GM12878 (cell line): ENCODE measurements around the gene GPC6. TPM values are rescaled to one million over a fixed set of nuclear protein-coding genes. Genes with fewer than 3 reads are reported as not detected.

Experiments used
- ATAC-seq: fragments of 200-7000 bp; cut with Tn5 transposase; 3 replicates; pipeline ENCODE4 v1.9.1; 2020; ENCODE audit warnings: mild to moderate bottlenecking, moderate library complexity
- BruUV-seq: library from RNA; stranded (reverse); fragments of 400-500 nt; replicated peaks from 2 replicates; lab custom pipeline; 2021; lab: Mats Ljungman, UMichigan
- CTCF ChIA-PET: fragments of 300-600 bp; sonication (Branson Sonifier 250); formaldehyde crosslinking; extraction: SDS; loops from one replicate; lab custom pipeline; 2021; ENCODE audit warnings: inconsistent platforms; lab: Yijun Ruan, JAX
- POLR2A ChIA-PET: fragments of 350-600 bp; formaldehyde crosslinking; extraction: SDS; loops from one replicate; lab custom pipeline; 2021; ENCODE audit warnings: inconsistent platforms; lab: Charles Lee
- RAD21 ChIA-PET: fragments of 300-600 bp; sonication (Branson Sonifier 250); formaldehyde crosslinking; loops from one replicate; lab custom pipeline; 2023; ENCODE audit warnings: antibody characterized with exemption; ENCODE audit not compliant: unreplicated experiment; lab: Charles Lee
- SMC1A ChIA-PET: fragments of 300-600 bp; sonication (Branson Sonifier 250); formaldehyde crosslinking; loops from one replicate; lab custom pipeline; 2023; ENCODE audit not compliant: unreplicated experiment, uncharacterized antibody; lab: Charles Lee
- DNase-seq: peaks from one replicate; pipeline ENCODE4 v3.0.0-alpha.2; 2011; ENCODE audit warnings: low read depth, low spot score
- FAIRE-seq: peaks from 3 replicates; lab custom pipeline; 2011; peaks lifted over from hg19 to GRCh38; lab: Jason Lieb, UNC
- H2AFZ ChIP-seq: 2 replicates; pipeline ENCODE4 v1.6.0; 2011; ENCODE audit warnings: low read depth, low read length, control low read depth; ENCODE audit not compliant: control insufficient read depth
- H3K27ac ChIP-seq: 2 replicates; pipeline ENCODE4 v1.5.1; 2011; ENCODE audit warnings: control low read depth; ENCODE audit not compliant: control insufficient read depth, insufficient read depth
- H3K27me3 ChIP-seq, 2 experiments: replicated peaks in 1 of 2; 2 replicates each; pipeline versions ENCODE4 v1.6.0 to v1.6.1; 2011; ENCODE audit warnings: low read length in 1 of 2; ENCODE audit not compliant: control insufficient read depth in 2 of 2, insufficient read depth in 2 of 2
- H3K36me3 ChIP-seq, 2 experiments: 2 replicates each; pipeline ENCODE4 v1.5.1; 2011; ENCODE audit warnings: low read length in 1 of 2; ENCODE audit not compliant: control insufficient read depth in 2 of 2, insufficient read depth in 2 of 2
- H3K4me1 ChIP-seq: 2 replicates; pipeline ENCODE4 v1.6.1; 2011; ENCODE audit warnings: mild to moderate bottlenecking, low read length, moderate library complexity, mixed read lengths; ENCODE audit not compliant: control insufficient read depth, insufficient read depth
- H3K4me2 ChIP-seq: 2 replicates; pipeline ENCODE4 v1.6.0; 2011; ENCODE audit warnings: control low read depth; ENCODE audit not compliant: control insufficient read depth, insufficient read depth
- H3K4me3 ChIP-seq: fragments of 200-600 bp; sonication (generic); 2 replicates; pipeline ENCODE4 v1.5.1; 2016
- H3K79me2 ChIP-seq: 2 replicates; pipeline ENCODE4 v1.6.0; 2011; ENCODE audit warnings: low read length; ENCODE audit not compliant: control insufficient read depth, insufficient read depth
- H3K9ac ChIP-seq: 2 replicates; pipeline ENCODE4 v1.8.0; 2011; ENCODE audit warnings: low read length, control low read depth, mixed read lengths; ENCODE audit not compliant: control insufficient read depth, insufficient read depth
- H3K9me3 ChIP-seq: replicated peaks from 3 replicates; pipeline ENCODE4 v1.5.1; 2011; ENCODE audit warnings: mild to moderate bottlenecking, low read length; ENCODE audit not compliant: control insufficient read depth, insufficient read depth
- H4K20me1 ChIP-seq: 2 replicates; pipeline ENCODE4 v1.6.0; 2011; ENCODE audit not compliant: control insufficient read depth, insufficient read depth
- CHD1 ChIP-seq: IDR thresholded peaks from 2 replicates; pipeline ENCODE4 v1.6.1; 2012; ENCODE audit warnings: low read depth, low read length, improper control_type of control experiment
- E2F8 ChIP-seq: fragments of 450-650 bp; IDR thresholded peaks from 2 replicates; pipeline ENCODE4 v1.6.1; 2018; ENCODE audit warnings: mild to moderate bottlenecking, low read depth, moderate library complexity; ENCODE audit not compliant: partially characterized antibody
- GABPA ChIP-seq: IDR thresholded peaks from 2 replicates; pipeline ENCODE4 v1.6.1; 2014; ENCODE audit warnings: antibody characterized with exemption, low read depth, mild to moderate bottlenecking, inconsistent platforms
- IRF3 ChIP-seq: fragments of 450-650 bp; IDR thresholded peaks from 2 replicates; pipeline ENCODE4 v1.6.1; 2014; ENCODE audit warnings: mild to moderate bottlenecking
- NFXL1 ChIP-seq: fragments of 450-650 bp; IDR thresholded peaks from 2 replicates; pipeline ENCODE4 v1.6.1; 2017; ENCODE audit warnings: antibody characterized with exemption, mild to moderate bottlenecking, borderline replicate concordance
- SIX5 ChIP-seq: IDR thresholded peaks from 2 replicates; pipeline ENCODE4 v1.6.1; 2011; ENCODE audit warnings: mild to moderate bottlenecking, low read depth, low read length, moderate library complexity; ENCODE audit not compliant: severe bottlenecking
- SP1 ChIP-seq: IDR thresholded peaks from one replicate; pipeline ENCODE4 v1.6.1; 2011; ENCODE audit warnings: low read depth, low read length
- TAF1 ChIP-seq: IDR thresholded peaks from 2 replicates; pipeline ENCODE4 v1.6.1; 2011; ENCODE audit warnings: mild to moderate bottlenecking, low read depth, low read length, borderline replicate concordance
- TBL1XR1 ChIP-seq: IDR thresholded peaks from 2 replicates; pipeline ENCODE4 v1.6.1; 2012; ENCODE audit warnings: low read depth, low read length, improper control_type of control experiment
- USF2 ChIP-seq: IDR thresholded peaks from 2 replicates; pipeline ENCODE4 v1.6.1; 2011; ENCODE audit warnings: low read depth, low read length, improper control_type of control experiment, borderline replicate concordance
- YBX1 ChIP-seq: fragments of 450-650 bp; IDR thresholded peaks from 2 replicates; pipeline ENCODE4 v1.6.1; 2016; ENCODE audit warnings: antibody characterized with exemption
- ZBTB40 ChIP-seq: fragments of 450-650 bp; IDR thresholded peaks from 2 replicates; pipeline ENCODE4 v1.6.1; 2016; ENCODE audit warnings: mild to moderate bottlenecking, moderate library complexity, borderline replicate concordance
- ZNF384 ChIP-seq: IDR thresholded peaks from 2 replicates; pipeline ENCODE4 v1.6.1; 2012; ENCODE audit warnings: low read depth, mild to moderate bottlenecking, low read length, improper control_type of control experiment, borderline replicate concordance
- ZSCAN29 ChIP-seq: fragments of 450-650 bp; IDR thresholded peaks from 2 replicates; pipeline ENCODE4 v1.6.1; 2017; ENCODE audit warnings: mild to moderate bottlenecking, moderate library complexity
- WGBS: methylation state at CpG from one replicate; pipeline ENCODE4 v1.1.6; 2016; ENCODE audit warnings: low lambda C conversion rate; ENCODE audit not compliant: insufficient replicate concordance, insufficient coverage; ENCODE audit errors: missing lambda C conversion rate; 5-methylcytosine and 5-hydroxymethylcytosine counted together
- in situ Hi-C: fragments of 300-500 bp; cut with MboI; formaldehyde crosslinking; loops from 9 replicates; pipeline ENCODE4 v1.14.3; 2018; ENCODE audit warnings: mixed read lengths
- intact Hi-C: fragments of 100-400 bp; cut with micrococcal nuclease; formaldehyde crosslinking; loops from one replicate; pipeline ENCODE4 v1.14.2; 2022; ENCODE audit not compliant: unreplicated experiment
- polyA plus RNA-seq, 11 experiments: library from polyadenylated mRNA; depleted of rRNA in 4 of 11; unstranded in 6 of 11; stranded (reverse) in 5 of 11; fragments of >200 nt; fragmentation: Nextera tagmentation in 4 of 11; fragmentation: Illumina TruSeq in 1 of 11; extraction: Ambion mirVana in 4 of 11; extraction: Trizol in 1 of 11; gene quantifications; 1 replicate in 1 of 11; 2 replicates in 10 of 11; pipeline versions ENCODE4 v1.2.1 to v1.2.3, GENCODE V29; 2011 to 2016; ENCODE audit warnings: inconsistent platforms in 2 of 11, missing spikeins in 2 of 11, low read depth in 1 of 11
- total RNA-seq, 4 experiments: library from RNA; depleted of rRNA in 3 of 4; stranded (reverse); fragments of >200 nt in 3 of 4; fragmentation: Illumina TruSeq in 1 of 4; extraction: Trizol in 1 of 4; gene quantifications; 2 replicates each; pipeline versions ENCODE4 v1.2.1 to v1.2.3, GENCODE V29; 2013 to 2021

GPC6 gene
- total and polyA plus RNA-seq, 10 of the 15 experiments (the other 5 are each of a cell fraction or from before 2014, with no cell fraction given): 0.03 to 0.04 (median 0.03) TPM; not detected in 7

GRCh38 chr13:94296471-94296870 lies 1069.9 kb downstream of the GPC6 start:
- intact Hi-C loops: no loop called here
- in situ Hi-C loops: no loop called here
- TF ChIP-seq GABPA (no peak), ZNF384 (no peak), ZSCAN29 (no peak), USF2 (no peak), ZBTB40 (no peak), IRF3 (no peak), YBX1 (no peak), CHD1 (no peak), NFXL1 (no peak), E2F8 (no peak), TBL1XR1 (no peak), TAF1 (no peak), SP1 (no peak), SIX5 (no peak)

More at GRCh38 chr13:94296471-94296870, 1069.9 kb downstream of the GPC6 start:
- no peaks in the 10 kb centered on the region for H3K79me2 ChIP-seq
- no peak overlapping the region for H2AFZ ChIP-seq
- ChIA-PET CTCF (no interaction called here), SMC1A (no interaction called here), POLR2A (no interaction called here), RAD21 (no interaction called here)
- no peak overlapping the region for H3K4me3 ChIP-seq
- no peak overlapping the region for H3K9ac ChIP-seq
- no peaks in the 10 kb centered on the region; a peak in 1 of 4 replicates for H3K27me3 ChIP-seq
- H3K9me3 ChIP-seq: no peaks in the 10 kb centered on the region
- ATAC-seq (no peak), FAIRE-seq (no peak), DNase-seq (no peak)
- H3K4me1 ChIP-seq: no peaks in the 10 kb centered on the region
- no peak overlapping the region for H3K27ac ChIP-seq
- no peak overlapping the region for H3K4me2 ChIP-seq
- H3K36me3 ChIP-seq: no peaks in the 10 kb centered on the region
- BruUV-seq: no TSS peak
- WGBS: 37% methylated on average over 3 of the region's 3 CpGs
- no peaks in the 10 kb centered on the region for H4K20me1 ChIP-seq
